RWPE2 (cell line): ENCODE results near the gene KATNB1.
A peak's percentile ranks its signal among the peaks of the same experiment; 100 is the strongest.

Source experiments
- ATAC-seq: fragments of 200-7000 bp; cut with Tn5 transposase; 3 replicates; pipeline ENCODE4 v1.9.1; 2021; ENCODE audit warnings: low read depth
- DNase-seq: peaks from one replicate; pipeline ENCODE4 v3.0.0-alpha.2; 2020; ENCODE audit warnings: low spot score
- H3K27ac ChIP-seq: fragments of 450-650 bp; 2 replicates; pipeline ENCODE4 v1.5.1; 2017; ENCODE audit warnings: mild to moderate bottlenecking; ENCODE audit not compliant: poor library complexity, severe bottlenecking
- H3K27me3 ChIP-seq: fragments of 250-450 bp; sonication (Bioruptor Pico); 2 replicates; pipeline ENCODE4 v1.5.1; 2021; ENCODE audit warnings: mild to moderate bottlenecking, moderate library complexity; ENCODE audit not compliant: insufficient read depth, poor library complexity, severe bottlenecking
- H3K36me3 ChIP-seq: fragments of 250-450 bp; sonication (Bioruptor Pico); 2 replicates; pipeline ENCODE4 v1.5.1; 2020; ENCODE audit warnings: low read depth, mild to moderate bottlenecking, moderate library complexity
- H3K4me1 ChIP-seq: fragments of 250-450 bp; sonication (Bioruptor Pico); 2 replicates; pipeline ENCODE4 v1.5.1; 2021; ENCODE audit warnings: mild to moderate bottlenecking, moderate library complexity; ENCODE audit not compliant: insufficient read depth, poor library complexity, severe bottlenecking
- H3K4me3 ChIP-seq: fragments of 250-450 bp; sonication (Bioruptor Pico); 2 replicates; pipeline ENCODE4 v1.5.1; 2021; ENCODE audit warnings: mild to moderate bottlenecking, moderate library complexity; ENCODE audit not compliant: severe bottlenecking
- H3K9me3 ChIP-seq: fragments of 250-450 bp; sonication (Bioruptor Pico); 2 replicates; pipeline ENCODE4 v1.5.1; 2021; ENCODE audit warnings: mild to moderate bottlenecking, moderate library complexity; ENCODE audit not compliant: severe bottlenecking
- CTCF ChIP-seq: fragments of 450-650 bp; IDR thresholded peaks from one replicate; pipeline ENCODE4 v1.5.1; 2017; ENCODE audit warnings: mild to moderate bottlenecking, moderate library complexity; ENCODE audit not compliant: poor library complexity, severe bottlenecking

Gene KATNB1

GRCh38 chr16:57748596-57748995 lies 13.0 kb downstream of the KATNB1 start:
- no peak overlapping the region for H3K4me3 ChIP-seq
- no peaks in the 10 kb centered on the region for H3K4me1 ChIP-seq
- H3K27me3 ChIP-seq = no peaks in the 10 kb centered on the region
- H3K36me3 ChIP-seq = no peaks in the 10 kb centered on the region
- no peak for TF ChIP-seq CTCF
- ATAC-seq (no peak), DNase-seq (peak; percentile 62)
- no peak overlapping the region for H3K27ac ChIP-seq
- no peaks in the 10 kb centered on the region for H3K9me3 ChIP-seq

GRCh38 chr16:57749101-57749692 lies 13.6 kb downstream of the KATNB1 start:
- DNase-seq (no peak), ATAC-seq (no peak)
- no peak for TF ChIP-seq CTCF
- Histone ChIP-seq H3K4me3 (no peak overlapping the region), H3K27ac (no peak overlapping the region), H3K27me3 (no peaks in the 10 kb centered on the region), H3K4me1 (no peaks in the 10 kb centered on the region), H3K36me3 (no peaks in the 10 kb centered on the region), H3K9me3 (no peaks in the 10 kb centered on the region)

GRCh38 chr16:57749856-57750452 lies 14.4 kb downstream of the KATNB1 start:
- TF ChIP-seq CTCF = no peak
- Histone ChIP-seq H3K36me3 (no peaks in the 10 kb centered on the region), H3K27me3 (no peaks in the 10 kb centered on the region), H3K4me3 (no peak overlapping the region), H3K27ac (no peak overlapping the region), H3K9me3 (no peaks in the 10 kb centered on the region), H3K4me1 (no peaks in the 10 kb centered on the region)
- no peak for DNase-seq
- no peak for ATAC-seq

- Histone ChIP-seq H3K4me3 (no peak overlapping the region), H3K36me3 (peaks cover 1% of the 10 kb centered on the region; the same call in 1 of the 2 replicates), H3K9me3 (no peaks in the 10 kb centered on the region), H3K4me1 (no peaks in the 10 kb centered on the region), H3K27me3 (no peaks in the 10 kb centered on the region), H3K27ac (no peak overlapping the region)
- ATAC-seq (no peak), DNase-seq (no peak)
- TF ChIP-seq CTCF = no peak
Measured at GRCh38 chr16:57750796-57751538, 15.4 kb downstream of the KATNB1 start.
